ENCODE results near the gene CDK5R2.
A peak's percentile ranks its signal among the peaks of the same experiment; 100 is the strongest.

Gene CDK5R2

DNA sequence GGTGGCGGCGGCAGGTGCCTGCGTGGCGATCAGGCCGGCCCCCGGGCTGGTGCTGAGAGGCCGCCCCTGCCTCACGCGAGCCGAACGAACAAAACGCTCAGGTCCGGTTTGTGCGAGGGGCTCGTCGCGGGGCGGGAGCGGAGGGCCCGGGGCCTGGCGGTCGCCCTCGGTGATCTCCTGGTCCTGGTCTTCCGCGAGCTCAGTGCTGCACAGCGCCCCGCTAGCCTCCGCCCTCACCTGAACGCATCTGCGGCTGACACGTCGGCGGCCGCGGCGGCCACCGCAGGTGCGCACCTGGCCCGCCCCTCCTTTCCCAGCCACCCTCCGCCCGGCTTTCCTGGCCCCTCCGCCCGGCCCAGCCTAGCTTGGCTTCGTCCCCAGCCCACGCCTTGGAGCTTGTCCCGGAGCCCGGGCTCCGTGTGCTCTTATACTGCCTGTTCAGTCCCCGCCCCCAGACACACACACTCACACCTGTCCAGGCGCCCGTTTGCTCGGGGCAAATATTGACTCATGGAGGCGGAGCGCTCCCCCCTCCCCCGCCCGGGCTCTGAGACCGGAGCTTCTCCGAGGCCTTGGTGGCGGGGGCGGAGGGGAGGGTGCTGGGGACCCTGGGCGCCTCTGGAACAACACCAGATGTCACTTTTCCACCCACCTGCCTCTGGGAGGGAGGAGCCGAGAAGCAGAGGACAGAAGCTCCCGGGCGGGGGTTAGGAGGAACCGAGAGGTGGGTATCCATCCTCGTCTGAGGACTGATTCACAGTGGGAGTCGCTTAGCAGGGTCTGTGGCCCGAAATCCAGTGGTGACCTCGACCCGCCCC, 42.3 kb downstream of the CDK5R2 start:
- Histone ChIP-seq H3K4me3 (ENCODE audit: insufficient read length, low read depth) (peak overlapping the region; percentile 18), H3K27me3 (ENCODE audit: insufficient read depth, insufficient read length) (peaks cover 94% of the 10 kb centered on the region)

DNA sequence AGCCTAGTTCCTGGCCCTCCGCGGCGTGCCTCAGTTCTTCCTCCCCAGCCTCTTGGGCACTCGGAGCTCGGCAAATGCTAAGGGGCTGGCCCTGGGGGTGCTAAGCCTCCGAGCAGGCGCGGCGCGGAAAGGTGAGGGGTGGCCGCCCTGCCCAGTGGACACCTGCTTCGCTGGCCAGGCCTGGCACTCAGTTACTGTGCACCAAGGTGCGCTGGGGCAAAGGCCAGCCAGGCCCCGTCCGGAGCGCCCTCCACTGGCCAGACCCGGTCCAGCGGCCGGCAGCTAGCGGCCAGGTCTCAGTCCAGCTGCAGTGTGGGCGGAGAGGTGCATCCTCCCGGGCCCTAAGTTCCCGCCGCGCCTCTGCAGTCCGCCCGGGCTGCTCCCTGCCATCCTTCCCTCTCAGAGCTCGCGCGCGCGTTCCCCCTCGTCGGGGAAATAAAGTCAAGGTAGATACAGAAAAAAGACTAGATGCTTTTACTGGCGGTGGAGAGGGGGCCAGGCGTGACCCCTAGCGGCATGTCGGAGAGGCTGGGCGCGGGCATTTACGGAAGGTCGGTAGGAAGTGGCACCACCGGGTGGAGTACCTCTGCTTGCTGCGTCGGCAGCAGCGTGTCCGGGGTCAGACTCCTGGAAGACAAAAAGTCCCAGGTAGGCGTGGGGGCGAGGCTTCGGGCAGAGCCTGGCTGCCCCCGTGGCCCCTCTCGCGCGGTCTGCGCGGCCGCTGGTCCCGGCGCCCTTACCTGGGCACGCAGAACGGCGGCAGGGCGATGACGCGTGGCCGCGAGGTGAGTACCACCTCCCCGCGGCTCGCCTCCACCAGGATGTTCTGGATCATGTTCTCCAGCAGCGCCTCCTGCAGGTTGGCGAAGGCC, 43.2 kb downstream of the CDK5R2 start:
- Histone ChIP-seq H3K36me3 (ENCODE audit: insufficient read depth, insufficient read length, low read length) (no peaks in the 10 kb centered on the region), H3K4me1 (ENCODE audit: insufficient read depth, insufficient read length) (peaks cover 37% of the 10 kb centered on the region), H3K9ac (ENCODE audit: insufficient read length, low read depth) (peak overlapping the region; percentile 15), H3K9me3 (ENCODE audit: insufficient read depth, low read length) (no peaks in the 10 kb centered on the region), H3K27me3 (ENCODE audit: insufficient read depth, insufficient read length) (peaks cover 86% of the 10 kb centered on the region), H3K4me3 (ENCODE audit: insufficient read length, low read depth) (peak overlapping the region; percentile 39)
- TF ChIP-seq SUZ12 (IDR thresholded peaks at IDR 0.05; ENCODE audit: extremely low read depth, insufficient read depth, insufficient read length): peak; percentile 88
- no peak for TF ChIP-seq YY1 (IDR thresholded peaks at IDR 0.05; ENCODE audit: insufficient read depth, insufficient read length)
- DNase-seq (ENCODE audit: low read depth, low spot score): peak; percentile 63

More for the DNA sequence above, 42.3 kb downstream of the CDK5R2 start:
- Histone ChIP-seq H3K36me3 (ENCODE audit: insufficient read depth, insufficient read length, low read length) (no peaks in the 10 kb centered on the region), H3K9me3 (ENCODE audit: insufficient read depth, low read length) (no peaks in the 10 kb centered on the region), H3K4me1 (ENCODE audit: insufficient read depth, insufficient read length) (peaks cover 37% of the 10 kb centered on the region), H3K9ac (ENCODE audit: insufficient read length, low read depth) (no peak overlapping the region)
- no peak for DNase-seq (ENCODE audit: low read depth, low spot score)
- TF ChIP-seq ZNF274 (IDR thresholded peaks at IDR 0.05; ENCODE audit: low read depth, low read length) (no peak), SUZ12 (IDR thresholded peaks at IDR 0.05; ENCODE audit: extremely low read depth, insufficient read depth, insufficient read length) (no peak), YY1 (IDR thresholded peaks at IDR 0.05; ENCODE audit: insufficient read depth, insufficient read length) (no peak)

DNA sequence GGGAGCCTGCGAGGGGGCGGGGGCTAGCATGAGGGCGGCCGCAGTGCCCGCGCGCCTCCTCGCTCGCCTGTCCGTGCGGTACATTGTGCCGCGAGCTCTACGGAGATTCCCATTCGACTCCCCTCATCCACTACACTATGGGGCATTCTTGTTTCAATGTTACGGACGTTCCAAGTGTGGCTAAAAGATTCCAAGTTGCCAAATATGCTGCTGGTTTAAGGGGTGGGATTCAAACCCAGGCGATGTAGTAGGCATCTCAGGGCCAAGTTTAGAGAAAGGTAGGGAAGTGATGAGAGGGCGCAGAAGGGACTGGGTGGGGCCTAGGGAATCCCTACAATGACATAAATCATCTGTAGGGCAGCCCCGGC, 43.8 kb downstream of the CDK5R2 start:
- no peak overlapping the region for H3K9ac ChIP-seq (ENCODE audit: insufficient read length, low read depth)
- H3K4me3 ChIP-seq (ENCODE audit: insufficient read length, low read depth): peak overlapping the region; percentile 39
- peaks cover 83% of the 10 kb centered on the region for H3K27me3 ChIP-seq (ENCODE audit: insufficient read depth, insufficient read length)

DNA sequence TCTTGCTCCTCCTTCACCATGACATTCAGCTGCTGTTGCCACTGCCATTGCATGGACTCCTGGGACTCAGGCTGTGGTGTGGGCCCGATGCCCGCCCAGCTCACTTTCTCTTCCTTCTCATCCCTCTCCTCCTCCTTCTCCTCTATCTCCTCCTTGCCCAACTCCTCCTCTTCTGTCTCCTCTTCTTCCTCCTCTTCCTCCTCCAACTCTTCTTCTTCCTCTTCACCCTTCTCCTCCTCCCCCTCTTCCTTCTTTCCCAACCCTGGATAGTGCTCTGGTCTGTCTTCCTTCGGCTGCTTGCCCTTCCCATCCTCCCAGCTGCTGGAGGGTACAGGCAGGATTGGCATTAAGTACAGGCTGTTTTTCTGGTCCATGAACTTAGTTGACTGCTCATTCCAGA, 44.5 kb downstream of the CDK5R2 start:
- DNase-seq (ENCODE audit: low read depth, low spot score): no peak
- Histone ChIP-seq H3K4me3 (ENCODE audit: insufficient read length, low read depth) (no peak overlapping the region), H3K9ac (ENCODE audit: insufficient read length, low read depth) (no peak overlapping the region), H3K36me3 (ENCODE audit: insufficient read depth, insufficient read length, low read length) (no peaks in the 10 kb centered on the region), H3K27me3 (ENCODE audit: insufficient read depth, insufficient read length) (peaks cover 82% of the 10 kb centered on the region), H3K4me1 (ENCODE audit: insufficient read depth, insufficient read length) (peaks cover 34% of the 10 kb centered on the region), H3K9me3 (ENCODE audit: insufficient read depth, low read length) (no peaks in the 10 kb centered on the region)
- TF ChIP-seq ZNF274 (IDR thresholded peaks at IDR 0.05; ENCODE audit: low read depth, low read length) (no peak), SUZ12 (IDR thresholded peaks at IDR 0.05; ENCODE audit: extremely low read depth, insufficient read depth, insufficient read length) (no peak), YY1 (IDR thresholded peaks at IDR 0.05; ENCODE audit: insufficient read depth, insufficient read length) (no peak)

More for the DNA sequence above, 43.8 kb downstream of the CDK5R2 start:
- TF ChIP-seq ZNF274 (IDR thresholded peaks at IDR 0.05; ENCODE audit: low read depth, low read length): no peak
- no peak for TF ChIP-seq YY1 (IDR thresholded peaks at IDR 0.05; ENCODE audit: insufficient read depth, insufficient read length)
- TF ChIP-seq SUZ12 (IDR thresholded peaks at IDR 0.05; ENCODE audit: extremely low read depth, insufficient read depth, insufficient read length): no peak
- DNase-seq (ENCODE audit: low read depth, low spot score): no peak
- Histone ChIP-seq H3K36me3 (ENCODE audit: insufficient read depth, insufficient read length, low read length) (no peaks in the 10 kb centered on the region), H3K4me1 (ENCODE audit: insufficient read depth, insufficient read length) (peaks cover 37% of the 10 kb centered on the region), H3K9me3 (ENCODE audit: insufficient read depth, low read length) (no peaks in the 10 kb centered on the region)

DNA sequence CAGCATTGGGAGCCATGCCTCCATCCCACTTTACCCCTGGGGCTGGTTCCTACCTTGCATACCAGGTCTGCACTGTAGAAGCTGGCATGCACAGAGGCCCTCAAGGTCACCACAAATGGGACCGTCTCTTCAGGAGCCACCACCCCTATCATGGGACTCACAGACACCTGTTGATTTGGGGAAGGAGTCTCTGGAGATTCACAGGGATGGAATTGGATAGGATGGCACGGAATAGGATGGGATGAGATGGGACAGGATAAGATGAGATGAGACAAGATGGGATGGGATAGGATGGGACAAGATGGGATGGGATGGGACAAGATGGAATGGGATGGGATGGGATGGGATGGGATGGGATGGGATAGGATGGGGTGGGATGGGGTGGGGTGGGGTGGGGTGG, 49.8 kb downstream of the CDK5R2 start:
- no peaks in the 10 kb centered on the region for H3K9me3 ChIP-seq (ENCODE audit: insufficient read depth, low read length)
- TF ChIP-seq YY1 (IDR thresholded peaks at IDR 0.05; ENCODE audit: insufficient read depth, insufficient read length) (no peak), ZNF274 (IDR thresholded peaks at IDR 0.05; ENCODE audit: low read depth, low read length) (no peak), SUZ12 (IDR thresholded peaks at IDR 0.05; ENCODE audit: extremely low read depth, insufficient read depth, insufficient read length) (no peak)
- no peak overlapping the region for H3K4me3 ChIP-seq (ENCODE audit: insufficient read length, low read depth)
- H3K4me1 ChIP-seq (ENCODE audit: insufficient read depth, insufficient read length): no peaks in the 10 kb centered on the region
- peaks cover 43% of the 10 kb centered on the region for H3K27me3 ChIP-seq (ENCODE audit: insufficient read depth, insufficient read length)
- no peaks in the 10 kb centered on the region for H3K36me3 ChIP-seq (ENCODE audit: insufficient read depth, insufficient read length, low read length)
- no peak for DNase-seq (ENCODE audit: low read depth, low spot score)
- no peak overlapping the region for H3K9ac ChIP-seq (ENCODE audit: insufficient read length, low read depth)

DNA sequence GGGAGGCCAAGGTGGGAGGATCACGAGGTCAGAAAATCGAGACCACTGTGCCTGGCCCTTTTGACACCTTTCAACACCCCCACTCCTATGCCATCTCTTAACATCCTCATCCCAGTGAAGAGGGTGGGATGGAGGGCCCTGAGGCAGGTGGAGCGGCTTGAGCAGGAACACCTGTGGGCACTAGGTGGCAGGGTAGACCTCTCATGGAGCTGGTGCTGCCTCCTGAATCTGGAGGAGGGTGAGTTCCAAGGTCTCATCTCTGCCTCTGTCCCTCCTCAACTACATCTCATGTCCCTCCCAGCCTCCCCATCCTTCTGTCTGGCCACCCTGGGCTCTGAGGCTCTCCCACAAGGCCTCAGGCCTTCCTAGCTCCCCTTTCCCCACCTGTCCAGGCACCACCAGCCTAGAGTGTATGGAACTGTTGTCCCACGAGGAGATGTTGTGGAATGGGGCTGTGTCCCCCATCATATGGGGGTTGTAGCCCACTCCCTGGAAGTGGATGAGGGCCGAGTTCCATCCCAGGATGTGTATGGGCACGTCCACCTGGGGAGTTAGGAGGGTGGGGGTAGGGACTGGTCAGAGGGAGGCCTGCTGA, 50.8 kb downstream of the CDK5R2 start:
- peaks cover 41% of the 10 kb centered on the region for H3K27me3 ChIP-seq (ENCODE audit: insufficient read depth, insufficient read length)
- no peaks in the 10 kb centered on the region for H3K36me3 ChIP-seq (ENCODE audit: insufficient read depth, insufficient read length, low read length)
- no peak for DNase-seq (ENCODE audit: low read depth, low spot score)
- H3K9me3 ChIP-seq (ENCODE audit: insufficient read depth, low read length): no peaks in the 10 kb centered on the region
- H3K9ac ChIP-seq (ENCODE audit: insufficient read length, low read depth): no peak overlapping the region
- H3K4me1 ChIP-seq (ENCODE audit: insufficient read depth, insufficient read length): no peaks in the 10 kb centered on the region
- H3K4me3 ChIP-seq (ENCODE audit: insufficient read length, low read depth): no peak overlapping the region
- no peak for TF ChIP-seq SUZ12 (IDR thresholded peaks at IDR 0.05; ENCODE audit: extremely low read depth, insufficient read depth, insufficient read length)
- no peak for TF ChIP-seq YY1 (IDR thresholded peaks at IDR 0.05; ENCODE audit: insufficient read depth, insufficient read length)

DNA sequence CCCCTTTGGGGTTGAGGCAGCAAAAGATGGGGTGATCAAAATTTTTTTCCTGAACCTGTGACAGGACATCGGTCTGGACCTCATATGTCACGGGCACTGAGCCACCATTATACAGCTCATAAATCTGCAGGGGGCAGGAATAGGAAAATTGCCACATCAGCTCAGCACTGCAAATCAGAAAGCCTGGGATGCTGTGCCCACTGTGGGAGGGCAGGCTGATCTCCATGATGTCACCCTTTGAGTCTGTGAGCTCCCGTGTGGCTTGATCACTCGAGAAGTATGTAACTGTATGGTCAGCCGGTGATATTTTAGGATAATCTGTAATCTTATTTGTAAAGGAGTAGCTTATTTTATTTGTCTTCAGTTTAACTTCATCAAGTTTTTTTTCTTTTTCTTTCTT, 51.4 kb downstream of the CDK5R2 start:
- TF ChIP-seq ZNF274 (IDR thresholded peaks at IDR 0.05; ENCODE audit: low read depth, low read length) (no peak), YY1 (IDR thresholded peaks at IDR 0.05; ENCODE audit: insufficient read depth, insufficient read length) (no peak), SUZ12 (IDR thresholded peaks at IDR 0.05; ENCODE audit: extremely low read depth, insufficient read depth, insufficient read length) (no peak)
- Histone ChIP-seq H3K4me3 (ENCODE audit: insufficient read length, low read depth) (no peak overlapping the region), H3K9ac (ENCODE audit: insufficient read length, low read depth) (no peak overlapping the region), H3K27me3 (ENCODE audit: insufficient read depth, insufficient read length) (peaks cover 40% of the 10 kb centered on the region), H3K9me3 (ENCODE audit: insufficient read depth, low read length) (no peaks in the 10 kb centered on the region), H3K4me1 (ENCODE audit: insufficient read depth, insufficient read length) (no peaks in the 10 kb centered on the region), H3K36me3 (ENCODE audit: insufficient read depth, insufficient read length, low read length) (no peaks in the 10 kb centered on the region)
- no peak for DNase-seq (ENCODE audit: low read depth, low spot score)
